Upper lobe of left lung (tissue), 6 donors: ENCODE results near the gene NEB. TPM values are rescaled to one million over a fixed set of nuclear protein-coding genes. Genes with fewer than 3 reads are reported as not detected.
"Not testable (repeated sequence)": the region's sequence is repeated elsewhere in the genome, so short reads cannot be mapped to it uniquely, and the experiment has no call there.

Experiments used
- ATAC-seq, 2 donors: fragments of 200-7000 bp; cut with Tn5 transposase; one replicate each; pipeline ENCODE4 v1.9.1; 2022; ENCODE audit warnings: mild to moderate bottlenecking in 2 of 2, moderate library complexity in 2 of 2; ENCODE audit not compliant: low FRiP score in 2 of 2
- DNase-seq, 2 donors: peaks; one replicate each; pipeline ENCODE4 v3.0.0-alpha.2; 2019 to 2020
- H3K27ac ChIP-seq, 4 donors: fragments of 200-600 bp; sonication (generic); one replicate each; pipeline ENCODE4 v1.5.1; 2016 to 2019
- H3K27me3 ChIP-seq, 4 donors: fragments of 200-600 bp; sonication (generic); one replicate each; pipeline ENCODE4 v1.5.1; 2017 to 2019
- H3K36me3 ChIP-seq, 4 donors: fragments of 200-600 bp; sonication (generic); one replicate each; pipeline ENCODE4 v1.5.1; 2016 to 2019
- H3K4me1 ChIP-seq, 4 donors: fragments of 200-600 bp; sonication (generic); one replicate each; pipeline ENCODE4 v1.5.1; 2018 to 2019
- H3K4me3 ChIP-seq, 4 donors: fragments of 200-600 bp; sonication (generic); one replicate each; pipeline ENCODE4 v1.5.1; 2017 to 2019; ENCODE audit warnings: mild to moderate bottlenecking in 2 of 4, moderate library complexity in 1 of 4
- H3K9me3 ChIP-seq, 4 donors: fragments of 200-600 bp; sonication (generic); one replicate each; pipeline ENCODE4 v1.5.1; 2018 to 2019
- EP300 ChIP-seq, 4 donors: sonication (generic); formaldehyde crosslinking; IDR thresholded peaks; one replicate each; pipeline ENCODE4 v1.5.1; 2017; ENCODE audit warnings: antibody characterized with exemption in 4 of 4, control low read depth in 2 of 4
- POLR2A ChIP-seq, 4 donors: fragments of 450-650 bp; IDR thresholded peaks; one replicate each; pipeline ENCODE4 v1.5.1; 2016 to 2017; ENCODE audit warnings: antibody characterized with exemption in 4 of 4, mild to moderate bottlenecking in 2 of 4
- POLR2AphosphoS5 ChIP-seq, 2 donors: sonication (generic); formaldehyde crosslinking; IDR thresholded peaks; one replicate each; pipeline ENCODE4 v1.5.1; 2017; ENCODE audit warnings: antibody characterized with exemption in 2 of 2
- WGBS, 2 donors: methylation state at CpG; one replicate each; pipeline ENCODE4 v1.1.5; 2017 to 2018; 5-methylcytosine and 5-hydroxymethylcytosine counted together
- total RNA-seq, 6 donors: library from RNA; depleted of rRNA in 4 of 6; stranded (reverse); fragments of >200 nt in 4 of 6; gene quantifications; one replicate each; pipeline versions ENCODE4 v1.1.0 to v1.2.1, GENCODE V29; 2016 to 2021
- TF ChIP-seq, protein P1 (sequence below), 6 experiments: fragments of 450-650 bp in 4 of 6; fragments of 200-600 bp in 2 of 6; sonication (generic) in 2 of 6; IDR thresholded peaks; one replicate each; pipeline ENCODE4 v1.5.1; 2016 to 2019; ENCODE audit warnings: antibody characterized with exemption in 6 of 6
- donor health status: DM: no; HTN: no; CAD: no; lungs with moderate emphysema.
- donor health status: DM: no; HTN: yes; CAD: no; lungs with severe emphysema.

NEB gene
- total RNA-seq, 6 donors from 2014 or later, result 0.31 to 6.3 (median 2.0) TPM

DNA sequence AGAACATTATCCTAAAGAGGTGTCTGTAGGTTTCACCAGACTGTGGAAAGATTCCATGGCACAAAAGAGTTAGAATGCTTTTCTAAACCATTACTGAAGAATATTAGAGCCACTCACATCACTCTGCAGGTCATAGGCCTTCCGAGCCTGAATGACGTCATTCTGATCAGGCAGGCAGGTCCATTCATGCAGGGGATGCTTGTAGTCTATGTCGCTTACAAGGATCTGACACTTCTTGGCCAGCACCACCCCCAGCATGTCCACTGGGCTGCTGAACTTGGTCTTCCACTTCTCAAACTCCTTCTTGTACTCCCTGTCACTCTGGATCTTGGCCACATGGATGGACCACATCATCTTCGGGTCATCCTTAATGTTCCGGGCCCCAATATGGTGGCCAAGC is 120.1 kb downstream of the NEB start:
- no peak for DNase-seq
- Histone ChIP-seq H3K4me1 (no peaks in the 10 kb centered on the region), H3K36me3 (no peaks in the 10 kb centered on the region), H3K9me3 (no peaks in the 10 kb centered on the region), H3K27ac (no peak overlapping the region), H3K27me3 (no peaks in the 10 kb centered on the region), H3K4me3 (no peak overlapping the region)
- ATAC-seq, result no peak
- TF ChIP-seq EP300 (IDR thresholded peaks at IDR 0.05) (no peak), POLR2A (IDR thresholded peaks at IDR 0.05) (no peak), POLR2AphosphoS5 (IDR thresholded peaks at IDR 0.05) (no peak)
- TF ChIP-seq, protein P1, sequence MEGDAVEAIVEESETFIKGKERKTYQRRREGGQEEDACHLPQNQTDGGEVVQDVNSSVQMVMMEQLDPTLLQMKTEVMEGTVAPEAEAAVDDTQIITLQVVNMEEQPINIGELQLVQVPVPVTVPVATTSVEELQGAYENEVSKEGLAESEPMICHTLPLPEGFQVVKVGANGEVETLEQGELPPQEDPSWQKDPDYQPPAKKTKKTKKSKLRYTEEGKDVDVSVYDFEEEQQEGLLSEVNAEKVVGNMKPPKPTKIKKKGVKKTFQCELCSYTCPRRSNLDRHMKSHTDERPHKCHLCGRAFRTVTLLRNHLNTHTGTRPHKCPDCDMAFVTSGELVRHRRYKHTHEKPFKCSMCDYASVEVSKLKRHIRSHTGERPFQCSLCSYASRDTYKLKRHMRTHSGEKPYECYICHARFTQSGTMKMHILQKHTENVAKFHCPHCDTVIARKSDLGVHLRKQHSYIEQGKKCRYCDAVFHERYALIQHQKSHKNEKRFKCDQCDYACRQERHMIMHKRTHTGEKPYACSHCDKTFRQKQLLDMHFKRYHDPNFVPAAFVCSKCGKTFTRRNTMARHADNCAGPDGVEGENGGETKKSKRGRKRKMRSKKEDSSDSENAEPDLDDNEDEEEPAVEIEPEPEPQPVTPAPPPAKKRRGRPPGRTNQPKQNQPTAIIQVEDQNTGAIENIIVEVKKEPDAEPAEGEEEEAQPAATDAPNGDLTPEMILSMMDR (IDR thresholded peaks at IDR 0.05), result no peak
- 84 to 95% methylated on average over 5 of the region's 5 CpGs for WGBS, 2 donors

DNA sequence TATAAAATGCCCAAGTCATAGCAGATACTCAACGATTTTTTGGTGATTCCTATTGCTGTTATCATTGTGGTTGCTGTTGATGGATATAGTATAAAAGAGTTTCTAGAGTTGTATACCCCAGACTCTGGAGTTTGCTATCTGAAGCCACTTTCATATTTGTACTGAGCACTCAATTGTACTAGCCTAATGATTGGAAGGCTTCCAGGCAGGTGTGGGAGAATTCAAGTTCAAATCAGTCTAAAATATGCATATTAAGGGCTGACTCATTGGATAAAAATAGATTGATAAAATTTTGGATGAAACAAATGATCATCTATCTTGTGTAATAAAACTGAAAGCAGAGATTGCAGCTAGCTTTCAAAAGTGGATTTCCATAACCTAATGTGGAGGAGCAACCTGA is 122.9 kb downstream of the NEB start:
- Histone ChIP-seq H3K4me3 (no peak overlapping the region), H3K9me3 (no peaks in the 10 kb centered on the region), H3K4me1 (no peaks in the 10 kb centered on the region), H3K27ac (no peak overlapping the region), H3K27me3 (no peaks in the 10 kb centered on the region), H3K36me3 (no peaks in the 10 kb centered on the region)
- ATAC-seq (no peak), DNase-seq (no peak)
- TF ChIP-seq POLR2AphosphoS5 (IDR thresholded peaks at IDR 0.05) (no peak), EP300 (IDR thresholded peaks at IDR 0.05) (no peak), POLR2A (IDR thresholded peaks at IDR 0.05) (no peak)
- TF ChIP-seq, protein P1 (IDR thresholded peaks at IDR 0.05), result no peak
- WGBS, 2 donors, result 57 to 63% methylated on average over 1 of the region's 1 CpG

GRCh38 chr2:151610310-151610709 is 124.0 kb downstream of the NEB start:
- Histone ChIP-seq H3K27me3 (no peaks in the 10 kb centered on the region), H3K27ac (no peak overlapping the region), H3K36me3 (no peaks in the 10 kb centered on the region), H3K9me3 (no peaks in the 10 kb centered on the region), H3K4me3 (no peak overlapping the region), H3K4me1 (no peaks in the 10 kb centered on the region)
- WGBS, 2 donors, result 90 to 97% methylated on average over 4 of the region's 4 CpGs
- TF ChIP-seq POLR2AphosphoS5 (IDR thresholded peaks at IDR 0.05), result no peak
- no peak for TF ChIP-seq EP300 (IDR thresholded peaks at IDR 0.05)
- ATAC-seq, result no peak
- DNase-seq, result no peak

DNA sequence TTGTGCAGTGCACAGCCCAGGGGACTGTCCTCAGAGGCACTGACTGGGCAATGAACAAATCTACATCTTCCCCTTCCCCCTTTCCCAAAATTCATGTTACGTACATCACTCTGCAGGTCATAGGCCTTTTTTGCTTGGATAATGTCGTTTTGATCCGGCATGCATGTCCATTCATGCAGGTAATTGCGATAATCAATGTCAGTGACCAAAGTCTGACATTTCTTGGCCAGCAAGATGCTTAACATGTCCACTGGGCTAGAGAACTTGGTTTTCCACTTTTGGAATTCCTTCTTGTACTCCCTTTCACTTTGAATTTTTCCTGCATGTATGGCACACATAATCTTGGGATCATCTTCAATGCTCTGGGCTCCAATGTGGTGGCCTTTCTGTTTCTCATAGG is 124.6 kb downstream of the NEB start:
- no peak overlapping the region for H3K27ac ChIP-seq
- no peak overlapping the region for H3K4me3 ChIP-seq
- no peaks in the 10 kb centered on the region for H3K9me3 ChIP-seq
- no peak for DNase-seq
- no peaks in the 10 kb centered on the region for H3K4me1 ChIP-seq
- ATAC-seq, result no peak
- 96 to 100% methylated on average over 4 of the region's 4 CpGs for WGBS, 2 donors
- TF ChIP-seq, protein P1 (IDR thresholded peaks at IDR 0.05), result no peak
- TF ChIP-seq EP300 (IDR thresholded peaks at IDR 0.05) (no peak), POLR2A (IDR thresholded peaks at IDR 0.05) (no peak), POLR2AphosphoS5 (IDR thresholded peaks at IDR 0.05) (no peak)
- no peaks in the 10 kb centered on the region for H3K36me3 ChIP-seq
- no peaks in the 10 kb centered on the region for H3K27me3 ChIP-seq

DNA sequence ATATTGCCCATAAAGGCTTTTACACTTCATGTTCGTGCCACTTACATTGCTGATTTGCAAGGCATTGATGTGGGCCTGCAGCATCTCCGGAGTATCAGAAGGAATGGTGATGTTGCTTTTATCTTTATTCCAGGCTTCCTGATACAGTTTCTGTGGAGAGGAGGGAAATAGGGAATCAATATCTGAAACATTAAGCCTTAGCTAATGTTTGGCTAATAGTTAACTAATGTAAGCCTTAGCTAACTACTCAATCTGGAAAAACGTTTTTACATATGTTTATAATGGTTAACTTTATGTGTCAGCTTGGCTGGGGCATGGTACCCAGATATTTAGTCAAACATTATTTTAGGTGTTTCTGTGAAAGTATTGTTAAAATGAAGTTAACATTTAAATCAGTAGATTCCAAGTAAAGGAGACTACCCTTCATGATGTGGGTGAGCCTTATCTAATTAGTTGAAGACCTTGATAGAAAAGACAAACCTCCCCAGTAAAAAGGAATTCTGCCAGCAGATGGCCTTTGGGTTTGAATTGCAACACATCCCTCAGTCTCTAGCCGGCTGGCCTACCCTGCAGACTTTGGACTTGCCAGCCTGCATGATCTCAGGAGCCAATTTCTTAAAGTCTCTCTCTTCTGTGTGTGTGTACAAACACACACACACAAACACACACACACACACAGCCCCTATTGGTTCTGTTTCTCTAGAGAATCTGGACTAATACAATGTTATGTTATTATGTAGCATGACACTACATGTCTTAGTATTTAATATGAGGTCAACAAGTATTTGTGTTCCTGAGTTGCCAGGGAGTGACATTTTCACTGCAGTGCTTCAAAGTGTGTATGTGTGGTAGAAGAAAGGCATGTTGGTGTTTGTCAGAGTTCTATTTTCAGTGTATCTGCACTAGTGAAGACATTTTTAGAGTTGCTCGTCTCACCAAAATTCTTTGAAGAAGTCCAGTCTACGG is 126.5 kb downstream of the NEB start:
- not testable (repeated sequence) for H3K27ac ChIP-seq, ATAC-seq, H3K9me3 ChIP-seq, DNase-seq, H3K36me3 ChIP-seq, H3K4me1 ChIP-seq, H3K27me3 ChIP-seq, H3K4me3 ChIP-seq
- WGBS, 2 donors, result no CpG with 5 or more reads among the region's 6 CpGs

GRCh38 chr2:151603530-151603929 is 130.7 kb downstream of the NEB start:
- not testable (repeated sequence) for H3K9me3 ChIP-seq, H3K4me1 ChIP-seq, DNase-seq, H3K27me3 ChIP-seq, H3K27ac ChIP-seq, H3K36me3 ChIP-seq, H3K4me3 ChIP-seq
- ATAC-seq, result peak in 1 of 2 donors; percentile 24
- 38% methylated on average over 1 of the region's 2 CpGs; no CpG with 5 or more reads in 1 of the 2 donors for WGBS, 2 donors

- H3K36me3 ChIP-seq, H3K27me3 ChIP-seq, H3K27ac ChIP-seq, H3K9me3 ChIP-seq, H3K4me3 ChIP-seq, ATAC-seq, DNase-seq, H3K4me1 ChIP-seq: not testable (repeated sequence)
- WGBS, 2 donors, result no CpG with 5 or more reads among the region's 5 CpGs
Measured at GRCh38 chr2:151602402-151602801, 131.9 kb downstream of the NEB start.

GRCh38 chr2:151601803-151602202 is 132.5 kb downstream of the NEB start:
- H3K27me3 ChIP-seq, H3K4me3 ChIP-seq, DNase-seq, H3K36me3 ChIP-seq, H3K9me3 ChIP-seq, H3K27ac ChIP-seq, H3K4me1 ChIP-seq: not testable (repeated sequence)
- no CpG with 5 or more reads among the region's 4 CpGs for WGBS, 2 donors
- peak in 1 of 2 donors; percentile 75 for ATAC-seq

GRCh38 chr2:151596903-151597608 is 137.2 kb downstream of the NEB start:
- no CpG with 5 or more reads among the region's 4 CpGs for WGBS, 2 donors
- ATAC-seq, result not testable (repeated sequence)

More at GRCh38 chr2:151596903-151597608, 137.2 kb downstream of the NEB start:
- not testable (repeated sequence) for H3K9me3 ChIP-seq, H3K4me3 ChIP-seq, H3K36me3 ChIP-seq, H3K27me3 ChIP-seq, H3K27ac ChIP-seq, H3K4me1 ChIP-seq, DNase-seq
